IMR-90 (cell line): ENCODE data around the gene FH. TPM values are rescaled to one million over a fixed set of nuclear protein-coding genes. Genes with fewer than 3 reads are reported as not detected.

Source experiments
- ATAC-seq: fragments of 200-7000 bp; cut with Tn5 transposase; 2 replicates; pipeline ENCODE4 v1.9.1; 2020; ENCODE audit warnings: low read depth, mild to moderate bottlenecking, moderate library complexity
- BruUV-seq: library from RNA; stranded (reverse); fragments of 400-500 nt; replicated peaks from 2 replicates; lab custom pipeline; 2021; lab: Mats Ljungman, UMichigan
- CTCF ChIA-PET: fragments of 300-600 bp; formaldehyde crosslinking; extraction: SDS; loops from one replicate; lab custom pipeline; 2021; ENCODE audit warnings: antibody characterized with exemption; lab: Yijun Ruan, JAX
- POLR2A ChIA-PET: fragments of 300-600 bp; sonication (Branson Sonifier 250); formaldehyde crosslinking; loops from one replicate; lab custom pipeline; 2022; ENCODE audit warnings: antibody characterized with exemption; ENCODE audit not compliant: unreplicated experiment; lab: Charles Lee
- DNase-seq: peaks from one replicate; pipeline ENCODE4 v3.0.0; 2013
- H2AFZ ChIP-seq: replicated peaks from 2 replicates; pipeline ENCODE3; 2013; ENCODE audit warnings: low read length, mild to moderate bottlenecking; ENCODE audit not compliant: poor library complexity
- H2AK5ac ChIP-seq: 2 replicates; pipeline ENCODE4 v1.6.1; 2013; ENCODE audit warnings: low read depth, low read length, inconsistent platforms
- H2AK9ac ChIP-seq: replicated peaks from 2 replicates; pipeline ENCODE3; 2013; ENCODE audit warnings: mild to moderate bottlenecking, low read depth, low read length, moderate library complexity; ENCODE audit not compliant: poor library complexity
- H2BK120ac ChIP-seq: 2 replicates; pipeline ENCODE4 v1.6.1; 2013; ENCODE audit warnings: low read depth, low read length, inconsistent platforms
- H2BK15ac ChIP-seq: 3 replicates; pipeline ENCODE4 v1.6.1; 2013; ENCODE audit warnings: low read depth, low read length, inconsistent platforms
- H2BK20ac ChIP-seq: 2 replicates; pipeline ENCODE4 v1.6.1; 2013; ENCODE audit warnings: low read depth, mild to moderate bottlenecking, inconsistent platforms, low read length, moderate library complexity
- H2BK5ac ChIP-seq: 2 replicates; pipeline ENCODE4 v1.6.1; 2013; ENCODE audit warnings: mild to moderate bottlenecking, low read depth, low read length, inconsistent platforms; ENCODE audit not compliant: poor library complexity, severe bottlenecking
- H3K14ac ChIP-seq: replicated peaks from 2 replicates; pipeline ENCODE4 v1.6.1; 2013; ENCODE audit warnings: low read depth, low read length, inconsistent platforms
- H3K18ac ChIP-seq: 2 replicates; pipeline ENCODE4 v1.6.1; 2013; ENCODE audit warnings: low read depth, low read length, control low read depth
- H3K23ac ChIP-seq: 2 replicates; pipeline ENCODE4 v1.6.1; 2013; ENCODE audit warnings: low read depth, low read length, inconsistent platforms
- H3K27ac ChIP-seq: 2 replicates; pipeline ENCODE4 v1.5.1; 2013; ENCODE audit warnings: mild to moderate bottlenecking, control low read depth, low read length; ENCODE audit not compliant: insufficient read depth
- H3K27me3 ChIP-seq: 2 replicates; pipeline ENCODE4 v1.6.1; 2013; ENCODE audit warnings: low read length; ENCODE audit not compliant: control insufficient read depth, insufficient read depth
- H3K36me3 ChIP-seq: 2 replicates; pipeline ENCODE4 v1.6.1; 2013; ENCODE audit warnings: low read length, mixed read lengths; ENCODE audit not compliant: control insufficient read depth, insufficient read depth
- H3K4ac ChIP-seq: 2 replicates; pipeline ENCODE4 v1.6.1; 2013; ENCODE audit warnings: low read depth, low read length, inconsistent platforms
- H3K4me1 ChIP-seq: 2 replicates; pipeline ENCODE4 v1.6.1; 2013; ENCODE audit warnings: low read length, mixed read lengths; ENCODE audit not compliant: control insufficient read depth, insufficient read depth
- H3K4me2 ChIP-seq: 2 replicates; pipeline ENCODE4 v1.6.1; 2013; ENCODE audit warnings: low read depth, mild to moderate bottlenecking, control low read depth, low read length, moderate library complexity
- H3K4me3 ChIP-seq: 2 replicates; pipeline ENCODE4 v1.5.1; 2013; ENCODE audit warnings: low read depth, mild to moderate bottlenecking, control low read depth, low read length, moderate library complexity; ENCODE audit not compliant: insufficient read depth
- H3K56ac ChIP-seq: 2 replicates; pipeline ENCODE4 v1.6.1; 2013; ENCODE audit warnings: low read length, inconsistent platforms; ENCODE audit not compliant: insufficient read depth; ENCODE audit errors: extremely low read depth
- H3K79me1 ChIP-seq, 2 experiments: 2 replicates each; pipeline ENCODE4 v1.6.1; 2013; ENCODE audit warnings: low read length in 2 of 2, inconsistent platforms in 1 of 2, low read depth in 1 of 2
- H3K9ac ChIP-seq: 2 replicates; pipeline ENCODE4 v1.6.1; 2013; ENCODE audit warnings: low read depth, low read length, control low read depth
- H3K9me1 ChIP-seq: 2 replicates; pipeline ENCODE4 v1.6.1; 2013; ENCODE audit warnings: low read length, inconsistent platforms; ENCODE audit not compliant: insufficient read depth
- H3K9me3 ChIP-seq: 2 replicates; pipeline ENCODE4 v1.6.1; 2013; ENCODE audit warnings: low read length; ENCODE audit not compliant: control insufficient read depth, insufficient read depth
- H4K20me1 ChIP-seq: 2 replicates; pipeline ENCODE4 v1.6.1; 2013; ENCODE audit warnings: low read length, inconsistent platforms; ENCODE audit not compliant: insufficient read depth
- H4K5ac ChIP-seq: 2 replicates; pipeline ENCODE4 v1.6.1; 2013; ENCODE audit warnings: mild to moderate bottlenecking, low read depth, low read length, control low read depth
- H4K8ac ChIP-seq, 2 experiments: 2 replicates each; pipeline ENCODE4 v1.6.1; 2013; ENCODE audit warnings: low read depth in 2 of 2, low read length in 2 of 2, control low read depth in 1 of 2, inconsistent platforms in 1 of 2
- H4K91ac ChIP-seq: 2 replicates; pipeline ENCODE4 v1.6.1; 2013; ENCODE audit warnings: low read depth, low read length, inconsistent platforms; ENCODE audit not compliant: insufficient read depth
- CEBPB ChIP-seq: IDR thresholded peaks from 2 replicates; pipeline ENCODE4 v1.6.1; 2012; ENCODE audit warnings: low read depth, low read length, improper control_type of control experiment
- CTCF ChIP-seq: conservative IDR thresholded peaks from 2 replicates; pipeline ENCODE4 v1.5.1; 2012; ENCODE audit warnings: mild to moderate bottlenecking, low read depth, low read length, improper control_type of control experiment
- MAFK ChIP-seq: IDR thresholded peaks from 2 replicates; pipeline ENCODE4 v1.6.1; 2012; ENCODE audit warnings: low read depth, low read length, improper control_type of control experiment
- MAZ ChIP-seq: IDR thresholded peaks from 2 replicates; pipeline ENCODE4 v1.6.1; 2012; ENCODE audit warnings: low read depth, mild to moderate bottlenecking, low read length, improper control_type of control experiment, moderate library complexity, borderline replicate concordance
- NFE2L2 ChIP-seq: fragments of 150-350 bp; IDR thresholded peaks from 2 replicates; pipeline ENCODE4 v1.6.1; 2016; ENCODE audit warnings: low read depth, mild to moderate bottlenecking, low read length
- RAD21 ChIP-seq: IDR thresholded peaks from 2 replicates; pipeline ENCODE4 v1.6.1; 2012; ENCODE audit warnings: low read length, improper control_type of control experiment
- RCOR1 ChIP-seq: IDR thresholded peaks from 2 replicates; pipeline ENCODE4 v1.6.1; 2012; ENCODE audit warnings: mild to moderate bottlenecking, low read length, improper control_type of control experiment; ENCODE audit not compliant: insufficient replicate concordance
- RFX5 ChIP-seq: IDR thresholded peaks from 2 replicates; pipeline ENCODE4 v1.8.0; 2012; ENCODE audit warnings: low read depth, mild to moderate bottlenecking, low read length, moderate library complexity
- SMC3 ChIP-seq: fragments of 150-350 bp; IDR thresholded peaks from 2 replicates; pipeline ENCODE4 v1.6.1; 2016; ENCODE audit warnings: low read depth, mild to moderate bottlenecking, antibody characterized with exemption, low read length, moderate library complexity
- WGBS, 2 experiments: methylation state at CpG; one replicate each; pipeline versions ENCODE4 v1.1.5 to v1.1.7; 2013; ENCODE audit warnings: missing lambda C conversion rate in 2 of 2; ENCODE audit not compliant: insufficient read length in 1 of 2; ENCODE audit errors: extremely low coverage in 2 of 2; 5-methylcytosine and 5-hydroxymethylcytosine counted together
- dilution Hi-C: fragments of 300-500 bp; cut with HindIII; formaldehyde crosslinking; loops from one replicate; pipeline ENCODE4 v1.14.3; 2018; ENCODE audit warnings: low sequenced_read_pairs; ENCODE audit not compliant: unreplicated experiment
- in situ Hi-C: fragments of 300-500 bp; cut with MboI; formaldehyde crosslinking; loops from 3 replicates; pipeline ENCODE4 v1.14.3; 2019; ENCODE audit warnings: low sequenced_read_pairs, inconsistent platforms, mixed read lengths
- intact Hi-C: fragments of 100-400 bp; cut with micrococcal nuclease; formaldehyde crosslinking; loops from 2 replicates; pipeline ENCODE4 v1.10.0; 2022
- polyA plus RNA-seq, 3 experiments: library from polyadenylated mRNA; depleted of rRNA; stranded (reverse); fragments of >200 nt; gene quantifications; 2 replicates each; pipeline ENCODE4 v1.2.3, GENCODE V29; 2012; ENCODE audit warnings: low replicate concordance in 1 of 3
- total RNA-seq: library from RNA; depleted of rRNA; stranded (reverse); fragments of >200 nt; gene quantifications from 2 replicates; pipeline ENCODE4 v1.2.3, GENCODE V29; 2012

The FH gene
- total and polyA plus RNA-seq, 2 of the 4 experiments (the other 2 are of a cell fraction): 75.5 to 78.7 TPM

- peak overlapping the region; percentile 16; the same call in 1 of the 2 replicates for H3K4ac ChIP-seq
- dilution Hi-C loops: no loop called here
- POLR2A ChIA-PET: no interaction called here
- H2AFZ ChIP-seq: no peak overlapping the region
- no peak overlapping the region for H3K4me2 ChIP-seq
- no peak overlapping the region for H2BK5ac ChIP-seq
- H2BK15ac ChIP-seq: no peak overlapping the region
- H4K20me1 ChIP-seq: no peaks in the 10 kb centered on the region
- CTCF ChIA-PET: interaction anchor here (1.0 to 1.4 kb wide), 3 partner anchors 13 to 519 kb away, joined by 3 to 8 read pairs (median 8); no protein-coding TSS in a partner anchor
- H3K9me1 ChIP-seq: no peaks in the 10 kb centered on the region; the same call in 1 of the 2 replicates
- no peak overlapping the region for H3K18ac ChIP-seq
- no peak overlapping the region for H3K4me3 ChIP-seq
- H2BK20ac ChIP-seq: peak overlapping the region; percentile 54
- H3K14ac ChIP-seq: no peak overlapping the region
- H3K23ac ChIP-seq: no peak overlapping the region
- no peak overlapping the region for H2AK5ac ChIP-seq
- H3K4me1 ChIP-seq: peaks cover 6% of the 10 kb centered on the region
- no peaks in the 10 kb centered on the region for H3K9me3 ChIP-seq
- no peak overlapping the region for H4K5ac ChIP-seq
- H3K9ac ChIP-seq: no peak overlapping the region
- H3K56ac ChIP-seq: no peak overlapping the region
- intact Hi-C loops: loop anchor here (1.0 to 10.0 kb wide), 2 partner anchors 753 to 1461 kb away; no protein-coding TSS in a partner anchor
- peak overlapping the region; percentile 1; the same call in 1 of the 2 replicates for H2BK120ac ChIP-seq
- no peak overlapping the region for H4K8ac ChIP-seq
- TF ChIP-seq RAD21 (peak; percentile 30; the same call in 1 of the 2 replicates), MAFK (no peak), CTCF (peak; percentile 33), CEBPB (no peak), RFX5 (no peak), NFE2L2 (no peak), SMC3 (peak; percentile 34), RCOR1 (no peak), MAZ (no peak)
- DNase-seq (peak; percentile 16), ATAC-seq (peak; percentile 30; the same call in 1 of the 2 replicates)
- H4K91ac ChIP-seq: peak overlapping the region; percentile 19; the same call in 1 of the 2 replicates
- H3K27ac ChIP-seq: no peak overlapping the region
- BruUV-seq: no TSS peak
- H3K36me3 ChIP-seq: no peaks in the 10 kb centered on the region
- H3K27me3 ChIP-seq: no peaks in the 10 kb centered on the region
- WGBS, 2 experiments: 100% methylated on average over 2 of the region's 4 CpGs; no CpG with 5 or more reads in 1 of the 2 experiments
- in situ Hi-C loops: loop anchor here (25.0 kb wide), 1 partner anchor 1473 kb away; no protein-coding TSS in a partner anchor
- no peaks in the 10 kb centered on the region for H3K79me1 ChIP-seq
- H2AK9ac ChIP-seq: no peak overlapping the region
Measured at GRCh38 chr1:241485554-241485992, 34.0 kb downstream of the FH start.
